Subcutaneous abdominal adipose tissue (tissue), 5 donors: Measurements from ENCODE around the gene FAM168A.

Source experiments
- H3K27ac ChIP-seq: one replicate; pipeline ENCODE4 v1.7.0; 2013; ENCODE audit warnings: low read depth, mild to moderate bottlenecking, inconsistent platforms, low read length, moderate library complexity
- H3K27me3 ChIP-seq, 5 donors: one replicate each; pipeline ENCODE4 v1.7.0; 2013; ENCODE audit warnings: low read length in 5 of 5, inconsistent platforms in 1 of 5; ENCODE audit not compliant: control insufficient read depth in 5 of 5, insufficient read depth in 4 of 5
- H3K36me3 ChIP-seq, 5 donors: one replicate each; pipeline ENCODE4 v1.7.0; 2013; ENCODE audit warnings: low read length in 5 of 5; ENCODE audit not compliant: control insufficient read depth in 5 of 5, insufficient read depth in 5 of 5
- H3K4me1 ChIP-seq, 5 donors: one replicate each; pipeline ENCODE4 v1.7.0; 2013; ENCODE audit warnings: low read length in 5 of 5, mild to moderate bottlenecking in 3 of 5, moderate library complexity in 1 of 5; ENCODE audit not compliant: control insufficient read depth in 5 of 5, insufficient read depth in 5 of 5
- H3K4me3 ChIP-seq, 5 donors: one replicate each; pipeline ENCODE4 v1.7.0; 2013; ENCODE audit warnings: low read length in 5 of 5, low read depth in 1 of 5
- H3K9ac ChIP-seq, 5 donors: one replicate each; pipeline ENCODE4 v1.7.0; 2013; ENCODE audit warnings: low read length in 5 of 5, mild to moderate bottlenecking in 4 of 5, moderate library complexity in 3 of 5
- H3K9me3 ChIP-seq, 5 donors: one replicate each; pipeline ENCODE4 v1.7.0; 2013; ENCODE audit warnings: low read length in 5 of 5; ENCODE audit not compliant: control insufficient read depth in 5 of 5
- donor health status: healthy.
- donor health status: healthy.
- donor health status: healthy.
- donor health status: healthy.
- donor health status: healthy.

FAM168A gene

DNA sequence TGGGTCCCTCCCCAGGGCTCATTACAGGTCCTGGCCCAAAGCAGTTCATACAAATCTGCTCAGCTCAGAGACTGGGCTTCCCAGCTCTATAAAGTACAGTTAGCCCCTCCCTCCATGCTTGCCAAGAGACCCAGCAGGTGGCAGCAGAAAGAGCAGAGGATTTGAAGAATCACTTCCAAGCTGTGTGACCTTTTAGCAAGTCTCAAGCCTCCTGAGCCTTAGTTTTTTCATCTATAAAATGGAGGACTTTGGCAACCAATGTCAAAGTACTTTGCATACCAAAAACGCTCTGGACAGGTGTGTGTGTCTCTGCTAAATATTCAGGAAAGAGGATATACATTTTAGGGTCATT lies 195.1 kb downstream of the FAM168A start:
- Histone ChIP-seq H3K9ac (no peak overlapping the region), H3K4me3 (no peak overlapping the region), H3K36me3 (peaks cover 0 to 30% (median 9%) of the 10 kb centered on the region in 5 donors), H3K27me3 (no peaks in the 10 kb centered on the region), H3K4me1 (peaks cover 5 to 27% (median 14%) of the 10 kb centered on the region in 5 donors), H3K9me3 (no peaks in the 10 kb centered on the region), H3K27ac (no peak overlapping the region)

GRCh38 chr11:73401924-73402833 lies 195.7 kb downstream of the FAM168A start:
- Histone ChIP-seq H3K36me3 (peaks cover 0 to 27% (median 6%) of the 10 kb centered on the region in 5 donors), H3K9ac (no peak overlapping the region), H3K27me3 (no peaks in the 10 kb centered on the region), H3K9me3 (no peaks in the 10 kb centered on the region), H3K4me1 (peaks cover 5 to 30% (median 18%) of the 10 kb centered on the region in 5 donors), H3K27ac (no peak overlapping the region), H3K4me3 (no peak overlapping the region)

DNA sequence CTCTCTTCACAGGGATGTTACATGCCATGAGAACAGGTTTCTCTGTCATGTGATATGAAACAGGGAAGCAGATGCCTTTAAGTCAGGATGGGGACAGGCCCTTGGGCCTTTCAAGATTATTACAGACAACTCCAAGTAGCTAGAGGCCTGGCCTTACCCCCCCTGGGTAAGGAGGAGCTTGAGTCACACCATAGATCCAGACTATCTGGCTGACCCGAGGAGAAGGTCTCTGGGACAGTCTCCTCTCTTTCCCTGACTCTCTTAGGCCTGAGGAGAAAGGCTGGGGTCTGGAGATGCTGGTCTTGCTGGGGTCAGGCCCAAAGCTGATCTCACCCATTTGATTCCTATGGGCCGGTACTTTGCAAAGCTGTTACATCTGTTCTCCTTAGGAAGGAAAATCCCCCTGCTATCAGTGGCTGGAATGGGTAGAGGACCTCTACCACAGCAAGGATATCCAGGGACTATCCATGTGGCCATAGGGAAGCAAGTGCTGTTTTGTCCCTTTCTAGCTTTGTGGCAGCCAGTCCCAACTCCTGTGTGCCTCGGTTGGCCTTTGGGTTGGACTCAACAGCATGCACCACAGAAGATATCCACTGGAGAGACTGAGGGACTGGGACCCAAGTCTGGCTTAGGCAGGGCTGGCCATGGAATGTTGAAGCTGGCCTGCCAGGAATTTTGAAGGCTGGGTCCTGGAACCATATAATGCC lies 196.5 kb downstream of the FAM168A start:
- peaks cover 5 to 33% (median 22%) of the 10 kb centered on the region in 5 donors for H3K4me1 ChIP-seq
- peaks cover 0 to 25% (median 6%) of the 10 kb centered on the region in 5 donors for H3K36me3 ChIP-seq
- no peak overlapping the region for H3K4me3 ChIP-seq
- H3K9ac ChIP-seq: no peak overlapping the region
- no peaks in the 10 kb centered on the region for H3K27me3 ChIP-seq
- H3K9me3 ChIP-seq: no peaks in the 10 kb centered on the region
- no peak overlapping the region for H3K27ac ChIP-seq

GRCh38 chr11:73400293-73400692 lies 197.6 kb downstream of the FAM168A start:
- H3K4me3 ChIP-seq: no peak overlapping the region
- H3K27me3 ChIP-seq: no peaks in the 10 kb centered on the region
- H3K9me3 ChIP-seq: no peaks in the 10 kb centered on the region
- peaks cover 0 to 20% (median 0%) of the 10 kb centered on the region in 5 donors for H3K36me3 ChIP-seq
- peaks cover 5 to 38% (median 27%) of the 10 kb centered on the region in 5 donors for H3K4me1 ChIP-seq
- H3K9ac ChIP-seq: no peak overlapping the region
- no peak overlapping the region for H3K27ac ChIP-seq

DNA sequence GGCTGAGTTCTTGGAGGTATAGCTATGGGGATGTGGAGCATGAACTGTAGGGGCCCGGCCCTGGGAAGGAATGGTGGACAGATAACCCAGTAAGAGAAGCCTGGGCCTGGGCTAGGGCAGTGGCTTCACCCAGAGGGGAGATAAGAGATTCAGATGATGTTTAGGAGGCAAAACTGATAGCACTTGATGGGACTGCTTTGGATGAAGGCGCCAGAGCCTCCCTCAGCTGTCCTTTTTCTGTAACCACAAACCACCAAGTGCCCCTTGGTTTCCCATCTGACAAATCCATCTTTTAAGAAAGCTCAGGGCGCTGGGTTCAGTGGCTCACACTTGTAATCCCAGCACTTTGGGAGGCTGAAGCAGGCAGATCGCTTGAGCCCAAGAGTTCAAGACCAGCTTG lies 198.3 kb downstream of the FAM168A start:
- Histone ChIP-seq H3K4me1 (peaks cover 5 to 38% (median 27%) of the 10 kb centered on the region in 5 donors), H3K27me3 (no peaks in the 10 kb centered on the region), H3K27ac (no peak overlapping the region), H3K9me3 (no peaks in the 10 kb centered on the region), H3K36me3 (peaks cover 0 to 25% (median 0%) of the 10 kb centered on the region in 5 donors), H3K4me3 (no peak overlapping the region), H3K9ac (no peak overlapping the region)

- Histone ChIP-seq H3K27ac (no peak overlapping the region), H3K36me3 (peaks cover 0 to 30% (median 0%) of the 10 kb centered on the region in 5 donors), H3K4me1 (peaks cover 5 to 38% (median 27%) of the 10 kb centered on the region in 5 donors)
Observed at GRCh38 chr11:73399159-73399590, 198.7 kb downstream of the FAM168A start.

GRCh38 chr11:73398721-73399120 lies 199.2 kb downstream of the FAM168A start:
- no peak overlapping the region for H3K27ac ChIP-seq
- no peak overlapping the region for H3K9ac ChIP-seq
- H3K36me3 ChIP-seq: peaks cover 0 to 33% (median 0%) of the 10 kb centered on the region in 5 donors
- H3K27me3 ChIP-seq: no peaks in the 10 kb centered on the region
- H3K9me3 ChIP-seq: no peaks in the 10 kb centered on the region
- peaks cover 5 to 33% (median 25%) of the 10 kb centered on the region in 5 donors for H3K4me1 ChIP-seq
- H3K4me3 ChIP-seq: no peak overlapping the region

More at GRCh38 chr11:73399159-73399590, 198.7 kb downstream of the FAM168A start:
- no peak overlapping the region for H3K9ac ChIP-seq
- H3K4me3 ChIP-seq: no peak overlapping the region
- no peaks in the 10 kb centered on the region for H3K27me3 ChIP-seq
- no peaks in the 10 kb centered on the region for H3K9me3 ChIP-seq

- H3K4me3 ChIP-seq: no peak overlapping the region
- no peak overlapping the region for H3K9ac ChIP-seq
- H3K36me3 ChIP-seq: peaks cover 0 to 33% (median 0%) of the 10 kb centered on the region in 5 donors
- no peak overlapping the region for H3K27ac ChIP-seq
- peaks cover 5 to 37% (median 29%) of the 10 kb centered on the region in 5 donors for H3K4me1 ChIP-seq
- no peaks in the 10 kb centered on the region for H3K9me3 ChIP-seq
- H3K27me3 ChIP-seq: no peaks in the 10 kb centered on the region
Observed at GRCh38 chr11:73398132-73398526, 199.8 kb downstream of the FAM168A start.

GRCh38 chr11:73397468-73398131 lies 200.3 kb downstream of the FAM168A start:
- no peaks in the 10 kb centered on the region for H3K9me3 ChIP-seq
- H3K36me3 ChIP-seq: peaks cover 0 to 34% (median 0%) of the 10 kb centered on the region in 5 donors
- H3K4me3 ChIP-seq: no peak overlapping the region
- no peak overlapping the region for H3K9ac ChIP-seq
- H3K4me1 ChIP-seq: peaks cover 5 to 40% (median 30%) of the 10 kb centered on the region in 5 donors
- H3K27me3 ChIP-seq: no peaks in the 10 kb centered on the region
- no peak overlapping the region for H3K27ac ChIP-seq
